Stimulated activated CD4-positive, alpha-beta T cell treated with anti-CD3 and anti-CD28 coated beads, TNF-alpha, amount 100 ng/mL, for 24 hours (primary cell): ENCODE results near the gene NOS3.

Experiments used
- DNase-seq, 3 experiments: peaks; one replicate each; pipeline ENCODE4 v3.0.0-alpha.2; 2020; ENCODE audit warnings: low read depth in 3 of 3

NOS3 gene

DNA sequence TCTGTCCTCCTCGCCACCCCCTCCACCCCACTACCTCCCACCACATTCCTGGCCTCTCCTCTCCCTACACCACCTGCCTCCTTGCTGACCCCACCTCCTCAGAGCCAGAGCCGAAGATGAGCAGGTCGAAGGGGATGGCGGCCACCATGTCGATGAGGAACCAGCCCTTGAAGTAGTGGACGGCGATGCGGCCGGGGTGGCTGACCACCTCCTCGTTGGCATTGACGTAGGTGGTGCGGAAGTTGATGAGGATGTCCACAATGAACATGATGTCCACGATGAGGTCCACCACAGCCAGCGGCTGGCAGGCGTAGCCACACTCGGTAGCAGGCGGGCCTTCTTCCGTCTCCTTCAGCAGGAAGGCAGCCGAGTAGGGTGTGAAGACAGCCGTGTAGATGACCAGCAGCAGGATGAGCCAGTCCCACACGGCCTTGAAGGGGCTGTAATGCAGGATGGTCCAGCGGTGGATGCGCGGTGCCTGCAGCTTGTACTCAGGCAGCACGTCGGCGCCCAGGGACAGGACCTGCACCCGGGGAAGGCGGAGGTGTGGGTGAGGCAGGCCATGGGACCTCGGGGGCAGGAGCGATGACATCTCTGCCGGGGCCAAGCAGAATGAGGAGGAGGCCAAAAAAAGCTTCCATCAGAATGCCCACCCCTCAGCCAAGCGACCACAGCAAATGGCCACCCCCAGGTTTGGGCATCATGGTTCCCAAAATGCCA lies 38.3 kb upstream of the NOS3 start:
- DNase-seq, result no peak

DNA sequence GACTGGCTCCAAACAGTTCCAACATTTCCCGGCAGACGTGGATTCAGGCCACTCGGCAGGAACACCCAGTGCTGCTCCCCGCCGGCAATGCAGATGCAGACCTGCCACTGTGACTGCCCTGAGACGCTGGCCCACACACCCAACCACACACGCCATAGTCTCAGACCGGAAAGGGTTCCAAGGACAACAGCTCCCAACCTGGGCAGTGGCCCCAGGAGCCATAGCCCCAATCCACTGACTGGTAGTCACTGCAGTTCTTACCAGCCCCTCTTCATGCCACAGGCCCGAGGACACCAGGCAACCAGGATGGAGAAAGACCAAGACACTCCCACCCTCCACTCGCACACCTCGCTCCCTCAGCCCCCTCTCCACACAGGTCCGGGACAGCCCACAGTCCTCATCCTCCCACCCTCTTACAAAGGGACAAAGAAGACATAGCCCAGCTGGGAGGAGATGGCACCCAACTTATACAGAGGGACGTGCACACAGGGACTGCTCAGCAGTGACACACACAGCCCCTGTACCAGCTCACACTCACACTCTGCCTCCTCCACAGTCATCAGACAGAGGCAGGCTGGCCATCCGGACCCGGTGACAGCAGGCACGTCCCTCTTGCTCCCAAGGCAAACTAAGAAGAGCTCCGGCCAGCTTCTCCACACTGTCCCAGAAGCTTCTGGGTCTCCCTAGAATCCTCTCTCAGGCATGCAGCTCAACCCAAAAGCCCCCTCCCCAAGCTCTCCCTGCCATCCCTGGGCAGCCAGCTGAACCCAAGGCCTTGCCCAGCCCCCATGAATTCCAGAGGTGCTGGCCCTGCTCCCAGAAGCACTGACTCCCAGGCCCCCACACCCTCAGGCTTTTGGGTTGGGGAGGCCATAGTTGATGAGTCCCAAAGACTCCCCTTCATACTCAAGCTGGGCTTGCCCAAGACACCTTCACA lies 37.5 kb upstream of the NOS3 start:
- DNase-seq, result no peak

DNA sequence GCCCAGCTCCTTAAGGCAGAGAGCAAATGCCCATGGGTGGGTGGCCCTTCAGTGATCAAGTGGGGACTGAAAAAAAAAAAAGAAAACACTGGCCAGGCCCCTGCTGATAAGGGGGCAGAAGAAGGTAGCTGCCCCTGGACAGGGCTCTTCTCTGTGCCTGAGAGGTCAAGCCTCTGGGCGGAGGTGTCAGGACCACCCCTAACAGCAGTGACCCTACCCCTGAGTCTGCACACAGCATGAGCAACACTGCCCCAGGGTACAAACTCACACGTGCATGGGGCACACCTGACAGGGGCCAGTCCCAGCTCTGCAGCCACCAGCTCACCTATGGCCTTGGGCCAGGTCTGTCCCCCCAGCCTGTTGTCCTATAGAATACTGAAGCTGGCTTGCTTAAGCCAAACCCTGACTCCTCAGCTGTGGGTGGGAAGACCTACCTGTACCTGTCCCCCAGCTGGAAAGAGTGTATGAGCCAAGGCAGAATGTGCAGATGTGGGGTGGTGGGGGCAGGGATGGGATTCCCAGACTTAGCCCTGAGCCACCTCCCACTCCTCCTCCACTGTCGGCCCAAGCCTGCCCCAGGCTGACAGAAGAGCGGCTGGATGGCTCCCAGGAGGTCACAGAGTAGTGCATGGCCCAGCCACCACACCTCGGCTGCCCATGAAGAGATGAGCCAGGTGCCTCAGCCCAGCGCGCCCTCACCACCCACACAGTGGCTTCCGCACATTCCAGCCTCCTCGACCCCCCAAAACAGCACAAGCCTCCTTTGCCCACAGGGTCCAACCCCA lies 36.4 kb upstream of the NOS3 start:
- DNase-seq, result no peak

DNA sequence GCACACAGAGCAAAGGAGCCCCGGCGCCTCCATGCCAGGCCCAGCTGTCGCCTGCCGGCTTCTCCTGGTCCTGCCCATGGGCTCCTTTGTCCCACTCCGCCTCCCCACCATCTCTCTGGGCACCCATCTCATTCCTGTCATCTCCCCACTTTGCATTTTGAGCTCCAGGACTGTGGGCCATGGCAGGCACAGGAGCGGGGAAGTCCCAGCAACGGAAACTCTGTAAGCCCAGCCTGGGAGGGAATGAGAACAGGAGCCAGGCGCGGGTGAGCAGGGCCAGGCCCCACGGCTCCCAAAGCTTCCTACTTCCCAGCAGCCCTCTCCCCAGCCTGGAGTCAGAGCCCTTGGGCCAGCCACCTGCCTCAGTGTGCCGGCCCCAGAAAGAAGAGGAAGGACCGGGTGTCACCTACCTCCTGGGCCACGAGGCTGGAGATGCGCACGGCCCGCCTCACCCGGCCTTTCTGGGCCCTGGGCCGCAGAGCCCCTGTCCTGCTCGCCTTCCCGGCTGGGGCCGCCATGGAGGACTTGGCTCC lies 35.8 kb upstream of the NOS3 start:
- no peak for DNase-seq

DNA sequence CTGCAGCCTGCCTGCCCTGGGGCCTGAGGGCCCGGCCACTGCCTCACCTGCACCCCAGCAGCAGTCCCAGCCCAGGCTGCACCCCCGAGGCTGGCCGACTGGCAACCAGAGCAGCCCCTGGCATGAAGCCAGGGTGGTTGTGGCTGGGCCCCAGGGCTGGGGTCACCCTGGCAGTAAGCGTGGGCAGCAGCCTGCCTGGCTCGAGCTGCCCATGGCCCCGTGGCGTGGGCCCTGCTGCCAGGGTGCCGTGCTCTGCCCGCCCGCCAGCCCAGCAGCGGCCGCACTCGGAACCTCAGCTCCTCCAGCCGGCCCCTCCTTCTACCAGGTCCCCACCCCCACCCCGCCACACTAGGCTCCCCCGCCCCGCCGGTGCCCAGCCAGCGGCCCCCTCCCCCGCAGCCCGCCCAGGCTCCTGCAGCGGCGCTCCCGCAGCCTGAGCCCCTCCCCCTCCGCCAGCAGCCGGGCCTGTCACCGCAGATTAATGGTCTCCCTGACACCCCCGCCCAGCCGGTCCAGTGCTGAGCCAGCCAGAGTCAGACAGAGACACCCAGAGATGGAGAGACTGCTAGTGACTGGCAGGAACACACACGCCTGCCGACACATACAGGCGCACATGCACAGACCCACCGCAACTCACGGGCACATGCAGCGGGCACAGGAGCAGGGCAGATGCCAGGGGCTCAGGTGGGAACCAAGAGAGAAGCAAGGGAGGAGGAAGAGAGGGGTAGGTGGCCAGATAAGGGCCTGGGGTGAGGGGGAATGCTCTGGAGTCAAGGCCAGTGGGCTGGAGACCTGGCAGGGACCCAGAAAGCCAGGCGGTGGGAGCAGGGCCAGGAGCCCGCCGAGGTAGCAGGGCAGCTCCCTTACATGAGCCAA lies 35.1 kb upstream of the NOS3 start:
- no peak for DNase-seq

DNA sequence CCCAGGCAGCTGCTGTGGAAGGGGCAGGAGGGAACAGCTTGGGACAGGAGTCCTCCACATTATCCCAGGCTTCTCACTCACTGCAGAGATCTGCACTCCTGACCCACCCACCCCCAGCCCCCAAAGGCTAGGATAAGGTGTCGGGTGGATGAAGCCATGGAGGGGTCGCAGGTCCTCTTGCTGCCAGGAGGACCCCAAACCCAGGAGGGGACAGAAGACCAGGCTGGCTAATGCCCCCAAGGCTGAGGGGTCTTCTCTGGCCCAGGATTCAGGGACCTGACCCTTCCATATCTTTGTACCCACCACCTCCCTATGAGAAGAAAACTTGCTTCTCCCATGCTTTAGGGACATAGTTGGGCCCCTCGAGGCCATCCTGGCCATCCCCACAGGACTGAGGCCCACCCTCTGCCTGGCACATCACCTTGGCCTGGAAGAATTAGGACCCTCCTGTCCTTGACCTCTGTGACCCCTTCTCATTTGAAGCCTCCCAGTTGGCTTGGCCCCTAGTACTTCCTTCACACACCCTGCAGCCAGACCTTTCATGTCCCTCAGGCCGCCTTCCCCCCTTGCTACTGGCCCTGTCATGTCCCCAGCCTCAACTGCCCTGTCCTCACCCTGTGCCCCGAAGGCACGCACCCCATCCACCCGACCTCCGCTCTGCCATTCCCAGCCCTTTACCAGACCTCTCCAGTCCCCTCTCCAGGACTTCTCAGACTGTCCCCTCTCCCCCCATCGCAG lies 34.3 kb upstream of the NOS3 start:
- no peak for DNase-seq

DNA sequence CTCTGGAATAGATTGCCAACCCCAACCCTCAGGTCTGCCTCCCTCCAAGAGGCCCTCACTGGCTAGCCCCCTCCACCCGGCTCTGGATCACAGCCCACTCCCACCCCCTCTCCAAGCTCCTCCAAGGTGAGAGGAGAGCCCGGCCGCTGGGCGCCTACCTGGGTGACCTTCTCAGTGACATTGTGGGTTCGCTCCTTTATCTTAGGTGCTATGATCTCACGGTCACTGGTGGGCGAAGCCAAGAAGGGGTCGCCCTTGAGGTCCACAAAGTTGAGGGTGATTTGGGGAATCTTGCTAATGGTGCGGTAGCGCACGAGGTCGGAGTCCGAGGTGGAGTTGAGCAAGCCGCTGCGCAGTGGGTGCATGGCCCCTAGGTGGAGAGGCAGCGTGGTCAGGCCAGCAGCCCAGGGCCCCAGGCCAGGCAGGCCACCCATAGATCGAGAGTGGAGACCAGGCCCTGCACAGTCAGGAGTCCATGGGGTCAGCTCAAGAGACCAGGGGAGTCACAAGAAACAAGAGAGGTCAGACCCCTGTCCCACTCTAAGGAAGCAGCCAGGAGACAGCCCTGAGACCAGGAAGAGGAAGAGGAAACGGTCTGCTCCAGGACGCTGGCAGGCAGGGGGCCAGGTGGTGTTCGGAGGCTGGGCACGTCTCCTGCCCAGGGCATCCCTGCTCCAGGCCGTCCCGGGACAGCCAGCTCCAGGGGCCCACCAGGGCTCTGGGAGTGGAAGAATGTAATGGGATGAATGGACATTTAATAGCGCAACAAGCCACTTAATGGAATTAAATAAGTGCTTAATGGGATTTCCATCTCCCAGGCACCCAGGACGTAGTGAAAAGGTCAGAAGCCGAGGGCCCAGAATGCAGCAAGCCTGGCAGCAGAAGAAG lies 33.4 kb upstream of the NOS3 start:
- no peak for DNase-seq

DNA sequence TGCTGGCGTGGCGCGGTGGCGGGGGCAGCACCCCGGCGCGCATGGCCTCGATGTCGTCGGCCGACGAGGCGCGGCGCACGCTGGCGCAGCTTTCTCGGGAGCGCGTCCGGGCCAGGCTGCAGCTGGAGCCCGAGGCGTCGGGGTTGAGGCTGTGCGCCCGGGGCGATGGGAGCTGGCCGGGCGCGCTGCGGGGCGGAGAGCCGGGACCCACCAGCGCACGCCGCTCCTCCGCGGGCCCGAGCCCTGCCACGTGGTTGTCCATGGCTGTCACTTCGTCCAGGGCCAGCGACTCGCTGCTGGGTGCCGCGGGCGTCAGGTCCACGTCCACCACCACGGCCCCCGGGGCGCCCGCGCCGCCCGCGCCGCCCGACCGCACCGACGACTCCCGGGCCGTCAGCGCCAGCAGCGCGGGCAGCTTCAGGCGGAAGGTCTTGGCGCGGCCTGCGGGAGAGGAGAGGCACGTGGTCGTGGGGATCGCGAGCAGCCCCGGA lies 32.7 kb upstream of the NOS3 start:
- DNase-seq, result no peak

DNA sequence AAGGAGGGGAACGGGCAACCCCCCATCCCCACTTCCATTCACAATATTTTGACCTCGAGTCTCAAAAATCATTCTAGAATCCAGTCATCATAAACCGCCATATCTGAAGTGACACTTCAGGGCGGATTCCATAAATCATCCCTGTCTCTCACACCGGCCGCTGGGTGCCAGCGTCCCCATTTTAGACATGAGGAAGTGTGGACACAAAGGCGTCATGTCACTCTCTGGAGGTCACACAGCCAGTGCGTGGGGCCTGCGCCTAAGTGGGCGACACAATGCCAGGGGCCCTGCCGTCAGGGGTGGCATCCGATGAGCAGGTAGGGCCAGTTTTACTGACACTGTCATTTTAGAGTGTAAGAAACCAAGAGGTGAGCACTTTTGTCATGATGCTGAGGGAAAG lies 32.2 kb upstream of the NOS3 start:
- DNase-seq, result no peak

DNA sequence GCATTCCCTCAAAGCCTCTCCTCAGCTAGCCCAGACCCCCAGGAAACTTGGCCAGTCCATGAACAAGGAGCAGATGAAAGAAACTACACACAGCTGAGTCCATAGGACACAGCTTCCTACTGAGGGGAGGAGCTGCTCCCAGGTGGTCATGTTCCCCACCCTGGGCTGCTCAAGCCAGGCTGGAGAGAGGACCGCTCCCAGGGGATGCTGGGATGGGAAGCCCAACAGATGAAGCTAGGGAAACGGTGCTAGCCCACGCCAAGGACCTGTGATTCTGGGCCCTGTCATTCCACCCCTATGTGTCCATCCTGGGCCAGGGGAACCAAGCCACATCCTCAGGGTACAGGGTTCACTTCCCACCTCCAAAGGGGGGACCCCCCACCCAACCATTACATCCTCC lies 31.7 kb upstream of the NOS3 start:
- no peak for DNase-seq

DNA sequence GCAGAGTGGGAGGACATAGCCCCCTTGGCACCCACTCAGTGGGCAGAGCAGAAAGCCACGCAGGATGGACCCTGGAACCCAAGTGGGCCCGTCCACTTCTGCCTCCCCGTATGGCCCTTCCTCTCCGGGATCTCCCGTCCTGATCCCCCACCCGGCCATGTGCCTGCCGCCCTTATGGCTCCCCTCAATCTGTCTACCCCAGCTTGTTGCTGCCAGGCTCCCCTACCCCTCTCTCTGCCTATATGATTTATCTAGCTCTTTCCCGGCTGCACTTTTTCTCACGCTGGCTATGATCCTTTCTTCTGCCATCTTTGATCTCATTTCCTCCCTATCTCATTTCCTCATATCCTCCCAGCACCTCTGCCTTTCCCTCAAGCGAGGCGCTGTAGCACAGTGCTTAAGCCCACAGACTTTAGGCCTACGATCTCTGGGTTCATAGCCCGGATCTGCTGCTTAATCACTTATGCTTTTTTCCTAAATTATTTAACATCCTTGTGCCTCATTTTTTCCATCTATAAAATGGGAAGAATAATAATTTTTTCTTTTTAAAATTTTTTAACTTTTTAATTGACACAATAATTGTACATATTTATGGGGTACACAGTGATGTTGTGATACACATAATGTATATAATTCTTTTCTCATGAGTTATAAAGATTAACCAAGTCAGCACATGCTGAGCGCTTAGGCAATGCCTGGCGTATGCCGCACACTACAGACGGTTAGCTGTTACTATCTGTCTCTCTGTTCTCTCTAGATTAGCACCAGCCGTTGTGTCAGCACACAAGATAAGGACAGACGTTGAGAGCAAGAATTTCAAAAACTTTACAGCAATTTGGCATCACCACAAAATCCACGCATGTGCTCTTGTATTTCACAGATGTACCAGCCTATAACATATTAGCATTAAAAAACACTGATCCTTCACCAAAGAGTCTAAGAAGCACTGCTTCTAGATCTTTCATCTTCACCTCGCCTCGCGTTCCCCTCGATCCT lies 30.8 kb upstream of the NOS3 start:
- no peak for DNase-seq

DNA sequence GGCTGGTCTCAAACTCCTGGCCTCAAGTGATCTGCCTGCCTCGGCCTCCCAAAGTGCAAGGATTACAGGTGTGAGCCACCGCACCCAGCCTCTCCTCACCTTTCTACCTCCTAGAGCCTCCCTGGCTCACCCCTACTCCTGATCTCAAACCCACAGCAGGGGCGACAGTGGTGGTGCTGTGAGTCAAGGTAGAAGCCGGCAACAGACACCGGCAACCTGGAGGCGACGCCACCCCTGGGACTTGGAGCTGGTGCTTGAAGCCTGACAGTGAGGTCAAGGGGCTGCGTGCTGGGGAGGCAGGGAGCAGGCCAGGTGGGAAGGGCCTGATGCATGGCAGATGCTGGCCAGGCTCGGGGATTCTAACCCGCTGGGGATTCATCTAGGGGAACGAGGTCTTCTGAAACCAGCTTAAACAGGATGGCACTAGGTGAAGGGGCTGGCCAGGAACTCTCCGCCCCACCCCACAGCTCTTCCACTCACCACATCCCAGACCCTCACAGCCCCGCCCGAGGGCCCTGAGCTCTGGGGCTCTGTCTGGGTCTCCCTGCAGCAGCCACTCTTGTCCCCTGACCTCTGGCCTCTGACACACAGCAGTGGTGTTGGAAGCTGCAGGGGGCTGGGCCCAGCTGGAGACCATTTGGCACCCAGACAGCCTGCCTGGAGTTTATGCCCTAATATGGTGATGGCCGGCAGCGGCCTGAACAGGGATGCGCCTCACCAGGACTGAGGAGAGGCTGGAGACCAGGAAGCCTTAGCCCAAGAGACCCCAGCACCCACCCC lies 29.1 kb upstream of the NOS3 start:
- DNase-seq, result no peak

DNA sequence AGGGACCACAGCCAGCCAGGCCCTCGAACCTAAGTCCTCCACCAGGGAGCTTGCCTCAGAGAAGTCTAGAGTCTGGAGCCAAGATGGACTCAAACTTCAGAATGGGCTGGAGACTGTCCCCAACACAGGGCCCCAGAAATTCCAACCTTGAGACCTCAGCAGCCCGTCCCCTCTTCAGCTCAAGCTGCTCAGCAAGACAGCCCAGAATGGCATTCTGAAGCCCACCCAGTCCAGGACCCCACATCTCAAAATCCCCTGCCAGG lies 28.6 kb upstream of the NOS3 start:
- no peak for DNase-seq

DNA sequence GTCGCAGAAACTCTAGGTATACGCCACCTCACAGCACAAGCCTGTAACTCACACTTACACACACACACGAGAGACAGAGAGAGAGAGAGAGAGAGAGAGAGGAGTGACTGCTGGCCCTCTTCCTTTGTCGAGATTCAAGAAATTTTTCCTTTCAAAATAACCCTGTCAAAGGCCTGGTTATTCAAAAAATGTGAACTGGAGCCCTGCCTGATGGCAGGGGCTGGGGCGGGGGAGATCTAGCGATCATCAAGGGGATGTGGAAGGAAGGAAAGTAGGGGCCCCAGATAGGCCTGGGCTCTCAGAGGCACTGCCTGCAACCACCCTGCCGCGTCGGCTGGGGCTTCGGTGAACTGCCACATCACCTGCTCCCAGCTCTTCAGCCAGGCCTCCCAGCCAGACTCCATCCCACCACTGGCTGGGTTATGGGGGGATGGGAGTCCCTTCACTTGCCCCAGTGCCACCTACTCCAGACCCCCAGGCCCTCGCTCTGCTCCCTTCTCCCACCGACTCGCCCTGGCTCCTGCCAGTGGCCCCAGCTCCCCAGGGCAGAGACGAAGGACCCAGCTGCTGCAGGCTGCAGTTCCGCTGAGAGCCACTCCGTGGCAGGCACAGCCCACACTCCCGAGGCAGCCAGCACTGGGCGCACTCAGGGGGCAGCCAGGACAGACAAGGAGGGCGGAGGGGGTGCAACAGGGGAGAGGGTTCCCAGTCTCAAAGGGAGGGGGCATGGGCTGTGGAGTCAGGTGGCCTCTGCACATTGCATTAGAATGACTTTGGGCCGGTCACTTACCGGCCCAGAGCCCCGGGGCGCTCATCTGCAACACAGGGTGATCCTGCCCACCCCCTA lies 28.0 kb upstream of the NOS3 start:
- peak in 1 of 3 experiments; percentile 49 for DNase-seq

DNA sequence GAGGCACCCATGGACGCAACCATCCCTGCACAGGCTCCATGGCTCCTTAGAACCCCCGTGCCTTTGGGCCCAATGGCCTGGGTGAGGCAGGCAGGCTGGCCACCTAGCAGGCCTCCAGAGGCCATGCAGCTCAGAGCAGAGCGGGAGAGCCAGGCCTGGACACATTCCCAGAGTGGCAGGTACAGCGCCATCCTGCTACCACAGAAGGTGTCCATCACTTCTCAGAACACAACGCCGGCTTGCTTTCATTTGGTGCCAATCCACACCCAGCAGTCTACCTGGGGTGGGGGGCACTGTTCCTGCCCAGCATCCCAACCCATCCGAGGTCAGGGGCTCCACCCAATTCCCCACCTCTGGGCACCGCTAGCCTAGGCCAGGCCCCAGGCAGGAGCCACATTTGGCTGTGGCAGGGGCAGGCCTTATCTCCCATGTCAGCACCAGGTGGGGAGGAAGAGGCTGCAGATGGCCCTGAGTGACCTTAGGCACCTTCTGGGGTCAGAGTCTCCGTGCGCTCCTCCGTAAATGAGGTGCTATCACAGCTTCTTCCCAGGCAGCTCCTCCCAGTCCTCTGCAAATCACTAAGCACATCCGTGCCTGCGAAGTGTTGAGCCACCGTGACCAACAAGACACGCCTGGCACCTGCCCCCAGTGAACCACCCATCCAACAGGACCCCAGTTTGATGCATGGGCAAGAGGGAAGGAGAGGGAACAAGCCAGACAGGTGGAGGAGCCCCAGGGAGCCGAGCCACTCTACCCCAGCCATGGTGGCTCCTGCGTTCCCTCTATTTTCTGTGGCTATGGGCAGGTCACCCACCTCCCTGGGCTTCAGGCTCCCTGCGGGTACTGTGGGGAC lies 26.9 kb upstream of the NOS3 start:
- no peak for DNase-seq
